ENCODE results near the gene TJP3. TPM values are rescaled to one million over a fixed set of nuclear protein-coding genes. Genes with fewer than 3 reads are reported as not detected.

The TJP3 gene
- total and polyA plus RNA-seq, 2 donors from 2014 or later, result 26.5 to 32.5 TPM

- no peak overlapping the region for H3K27ac ChIP-seq (ENCODE audit: low read depth in 2 of 2, low read length in 2 of 2)
- H3K9ac ChIP-seq (ENCODE audit: low read length in 3 of 3), result no peak overlapping the region
- no peak for DNase-seq
- TF ChIP-seq CTCF (IDR thresholded peaks at IDR 0.05; ENCODE audit: borderline replicate concordance, extremely low read depth, insufficient read depth), result no peak
- intact Hi-C loops (cut with DNase I), result no loop called here
- H3K4me1 ChIP-seq (ENCODE audit: control insufficient read depth in 2 of 3, insufficient read depth in 2 of 3, low read depth in 1 of 3, low read length in 3 of 3), result no peaks in the 10 kb centered on the region
- peaks cover 0 to 8% (median 8%) of the 10 kb centered on the region in 3 donors for H3K36me3 ChIP-seq (ENCODE audit: control insufficient read depth in 2 of 3, insufficient read depth in 3 of 3, low read length in 3 of 3)
- no peaks in the 10 kb centered on the region for H3K27me3 ChIP-seq (ENCODE audit: control insufficient read depth, insufficient read depth, low read length)
- no peak overlapping the region for H3K4me3 ChIP-seq (ENCODE audit: low read length in 3 of 3)
- peaks cover 0 to 3% (median 0%) of the 10 kb centered on the region in 3 donors for H3K9me3 ChIP-seq (ENCODE audit: control insufficient read depth in 2 of 3, insufficient read depth in 1 of 3, low read length in 3 of 3)
- no peak for FAIRE-seq
These were observed 38.3 kb downstream of the TJP3 start for GRCh38 chr19:3746371-3747056.

GRCh38 chr19:3748965-3749364 is 40.8 kb downstream of the TJP3 start:
- H3K4me1 ChIP-seq (ENCODE audit: control insufficient read depth in 2 of 3, insufficient read depth in 2 of 3, low read depth in 1 of 3, low read length in 3 of 3), result no peaks in the 10 kb centered on the region
- intact Hi-C loops (cut with DNase I), result no loop called here
- H3K9me3 ChIP-seq (ENCODE audit: control insufficient read depth in 2 of 3, insufficient read depth in 1 of 3, low read length in 3 of 3), result no peaks in the 10 kb centered on the region
- no peak for FAIRE-seq
- DNase-seq, result no peak
- H3K27ac ChIP-seq (ENCODE audit: low read depth in 2 of 2, low read length in 2 of 2), result no peak overlapping the region
- no peak overlapping the region for H3K9ac ChIP-seq (ENCODE audit: low read length in 3 of 3)
- no peaks in the 10 kb centered on the region for H3K27me3 ChIP-seq (ENCODE audit: control insufficient read depth, insufficient read depth, low read length)
- TF ChIP-seq CTCF (IDR thresholded peaks at IDR 0.05; ENCODE audit: borderline replicate concordance, extremely low read depth, insufficient read depth), result no peak
- peaks cover 0 to 8% (median 4%) of the 10 kb centered on the region in 3 donors for H3K36me3 ChIP-seq (ENCODE audit: control insufficient read depth in 2 of 3, insufficient read depth in 3 of 3, low read length in 3 of 3)
- no peak overlapping the region for H3K4me3 ChIP-seq (ENCODE audit: low read length in 3 of 3)

GRCh38 chr19:3750211-3750610 is 42.0 kb downstream of the TJP3 start:
- intact Hi-C loops (cut with DNase I), result no loop called here

More at GRCh38 chr19:3750211-3750610, 42.0 kb downstream of the TJP3 start:
- H3K27ac ChIP-seq (ENCODE audit: low read depth in 2 of 2, low read length in 2 of 2), result no peak overlapping the region
- no peaks in the 10 kb centered on the region for H3K27me3 ChIP-seq (ENCODE audit: control insufficient read depth, insufficient read depth, low read length)
- no peaks in the 10 kb centered on the region for H3K4me1 ChIP-seq (ENCODE audit: control insufficient read depth in 2 of 3, insufficient read depth in 2 of 3, low read depth in 1 of 3, low read length in 3 of 3)
- H3K9me3 ChIP-seq (ENCODE audit: control insufficient read depth in 2 of 3, insufficient read depth in 1 of 3, low read length in 3 of 3), result no peaks in the 10 kb centered on the region
- DNase-seq (no peak), FAIRE-seq (no peak)
- no peak for TF ChIP-seq CTCF (IDR thresholded peaks at IDR 0.05; ENCODE audit: borderline replicate concordance, extremely low read depth, insufficient read depth)
- H3K9ac ChIP-seq (ENCODE audit: low read length in 3 of 3), result no peak overlapping the region
- H3K4me3 ChIP-seq (ENCODE audit: low read length in 3 of 3), result no peak overlapping the region
- peaks cover 0 to 8% (median 3%) of the 10 kb centered on the region in 3 donors for H3K36me3 ChIP-seq (ENCODE audit: control insufficient read depth in 2 of 3, insufficient read depth in 3 of 3, low read length in 3 of 3)
